GM21423 (cell line): Measurements from ENCODE around the gene ANKRD9.
A peak's percentile ranks its signal among the peaks of the same experiment; 100 is the strongest.

Source experiments
- ATAC-seq: cut with Tn5 transposase; IDR thresholded peaks from one replicate; pipeline ENCODE4 v1.9.1; 2021; ENCODE audit warnings: mild to moderate bottlenecking, moderate library complexity; ENCODE audit not compliant: unreplicated experiment

Gene ANKRD9

GRCh38 chr14:102513899-102514772 lies 4.6 kb upstream of the ANKRD9 start:
- ATAC-seq = no peak

- no peak for ATAC-seq
Measured at GRCh38 chr14:102512793-102513300, 3.3 kb upstream of the ANKRD9 start.

- no peak for ATAC-seq
Measured at GRCh38 chr14:102511538-102511937, 2.0 kb upstream of the ANKRD9 start.

- no peak for ATAC-seq
Measured at GRCh38 chr14:102510616-102511520, 1.3 kb upstream of the ANKRD9 start.

- ATAC-seq = peak; percentile 3
Measured at GRCh38 chr14:102508774-102509745, 516 bp downstream of the ANKRD9 start.

- ATAC-seq = no peak
Measured at GRCh38 chr14:102508410-102508773, 1.2 kb downstream of the ANKRD9 start.

- ATAC-seq = no peak
Measured at GRCh38 chr14:102507857-102508312, 1.7 kb downstream of the ANKRD9 start.

GRCh38 chr14:102507081-102507856 lies 2.3 kb downstream of the ANKRD9 start:
- no peak for ATAC-seq

- ATAC-seq = no peak
Measured at GRCh38 chr14:102506626-102506925, 3.0 kb downstream of the ANKRD9 start.

- no peak for ATAC-seq
Measured at GRCh38 chr14:102505775-102506625, 3.6 kb downstream of the ANKRD9 start.

GRCh38 chr14:102505000-102505619 lies 4.5 kb downstream of the ANKRD9 start:
- ATAC-seq = no peak

GRCh38 chr14:102504328-102504999 lies 5.1 kb downstream of the ANKRD9 start:
- ATAC-seq = no peak

GRCh38 chr14:102503641-102504327 lies 5.8 kb downstream of the ANKRD9 start:
- no peak for ATAC-seq

- ATAC-seq = no peak
Measured at GRCh38 chr14:102502571-102502970, 7.0 kb downstream of the ANKRD9 start.

- ATAC-seq = no peak
Measured at GRCh38 chr14:102501751-102502315, 7.7 kb downstream of the ANKRD9 start.

- ATAC-seq = no peak
Measured at GRCh38 chr14:102500713-102501112, 8.9 kb downstream of the ANKRD9 start.

GRCh38 chr14:102500158-102500662 lies 9.4 kb downstream of the ANKRD9 start:
- ATAC-seq = no peak
